Measurements from ENCODE around the gene KRTAP5-3.
"Not testable (repeated sequence)": the region's sequence is repeated elsewhere in the genome, so short reads cannot be mapped to it uniquely, and the experiment has no call there.

The KRTAP5-3 gene

DNA sequence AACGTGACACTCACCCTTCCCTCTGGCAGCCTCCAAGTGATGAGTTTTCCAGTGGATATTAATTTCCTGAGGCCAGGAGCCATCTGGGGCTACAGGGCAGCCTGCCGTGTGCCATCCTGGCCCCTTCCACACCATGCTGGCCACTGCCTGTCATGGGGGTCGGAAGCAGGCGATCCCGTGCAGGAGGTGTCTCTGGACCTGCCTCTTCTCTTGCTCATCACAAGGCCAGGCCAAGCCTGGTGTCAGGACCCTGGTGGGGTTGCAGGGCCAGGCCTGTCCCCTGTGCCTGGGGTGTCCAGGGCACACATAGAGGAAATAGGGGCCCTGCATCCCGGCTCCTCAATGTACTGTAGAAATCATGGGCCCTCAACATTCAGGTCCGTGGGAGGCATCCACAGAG, 3.6 kb downstream of the KRTAP5-3 start:
- TF ChIP-seq ZFX (IDR thresholded peaks at IDR 0.05) = no peak
- TF ChIP-seq, protein P1, sequence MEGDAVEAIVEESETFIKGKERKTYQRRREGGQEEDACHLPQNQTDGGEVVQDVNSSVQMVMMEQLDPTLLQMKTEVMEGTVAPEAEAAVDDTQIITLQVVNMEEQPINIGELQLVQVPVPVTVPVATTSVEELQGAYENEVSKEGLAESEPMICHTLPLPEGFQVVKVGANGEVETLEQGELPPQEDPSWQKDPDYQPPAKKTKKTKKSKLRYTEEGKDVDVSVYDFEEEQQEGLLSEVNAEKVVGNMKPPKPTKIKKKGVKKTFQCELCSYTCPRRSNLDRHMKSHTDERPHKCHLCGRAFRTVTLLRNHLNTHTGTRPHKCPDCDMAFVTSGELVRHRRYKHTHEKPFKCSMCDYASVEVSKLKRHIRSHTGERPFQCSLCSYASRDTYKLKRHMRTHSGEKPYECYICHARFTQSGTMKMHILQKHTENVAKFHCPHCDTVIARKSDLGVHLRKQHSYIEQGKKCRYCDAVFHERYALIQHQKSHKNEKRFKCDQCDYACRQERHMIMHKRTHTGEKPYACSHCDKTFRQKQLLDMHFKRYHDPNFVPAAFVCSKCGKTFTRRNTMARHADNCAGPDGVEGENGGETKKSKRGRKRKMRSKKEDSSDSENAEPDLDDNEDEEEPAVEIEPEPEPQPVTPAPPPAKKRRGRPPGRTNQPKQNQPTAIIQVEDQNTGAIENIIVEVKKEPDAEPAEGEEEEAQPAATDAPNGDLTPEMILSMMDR (conservative IDR thresholded peaks at IDR 0.05) = no peak
- H3K27ac ChIP-seq = no peak overlapping the region

DNA sequence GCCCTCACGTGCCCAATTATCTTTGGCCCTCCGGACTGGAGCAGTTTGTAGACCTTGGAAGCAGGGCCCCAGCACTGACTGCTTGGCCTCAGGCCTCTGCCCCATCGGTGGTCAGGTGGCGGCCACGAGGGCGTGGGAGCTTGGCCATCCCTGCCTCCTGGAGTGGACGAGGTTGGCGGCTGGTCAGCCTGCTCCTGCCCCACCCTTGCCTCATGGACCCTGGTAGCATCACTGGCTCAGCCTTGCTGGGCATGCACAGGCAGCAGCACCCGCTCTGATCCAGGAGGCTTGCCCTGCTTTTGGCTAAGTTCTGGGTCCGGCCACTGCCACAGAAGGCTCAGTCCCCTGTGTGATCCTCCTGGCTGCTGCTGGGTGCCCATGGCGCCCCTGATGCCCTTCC, 4.1 kb downstream of the KRTAP5-3 start:
- H3K27ac ChIP-seq = no peak overlapping the region
- TF ChIP-seq, protein P1 (conservative IDR thresholded peaks at IDR 0.05) = no peak
- no peak for TF ChIP-seq ZFX (IDR thresholded peaks at IDR 0.05)

DNA sequence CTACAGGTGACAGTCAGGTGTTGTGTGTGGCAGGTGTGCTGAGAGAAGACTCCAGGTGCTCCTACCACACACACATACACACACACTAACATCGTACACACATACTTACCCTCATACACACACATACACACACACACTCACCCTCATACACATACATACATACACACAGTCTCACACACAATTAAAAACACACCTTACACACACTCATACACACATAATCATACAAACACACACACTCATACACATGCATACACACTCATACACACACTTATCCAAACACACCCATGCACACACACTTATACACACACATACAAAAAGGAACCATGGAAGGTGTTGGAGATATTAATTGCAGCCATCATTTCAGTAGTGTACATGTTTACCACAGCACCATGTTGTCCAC, 4.6 kb downstream of the KRTAP5-3 start:
- no peak overlapping the region for H3K27ac ChIP-seq
- TF ChIP-seq, protein P1 (conservative IDR thresholded peaks at IDR 0.05) = no peak
- no peak for TF ChIP-seq ZFX (IDR thresholded peaks at IDR 0.05)

DNA sequence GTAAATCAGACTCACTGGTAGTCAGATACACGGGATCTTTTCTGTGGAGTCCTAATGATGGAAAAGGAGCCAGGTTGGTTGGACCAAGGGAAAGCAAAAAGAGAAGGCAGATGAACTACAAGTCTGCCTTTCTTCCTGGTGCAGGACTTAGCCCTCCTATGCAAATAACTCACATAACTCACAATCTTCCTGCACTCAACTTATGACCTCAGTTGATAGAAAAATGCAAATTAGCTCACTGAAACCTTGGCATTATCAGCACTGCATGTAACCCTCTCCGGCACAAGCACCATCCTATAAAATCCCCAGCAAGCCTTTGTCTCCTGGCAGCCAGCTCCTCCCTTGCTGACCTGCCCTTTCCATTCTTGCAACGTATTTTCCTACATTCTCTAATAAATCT, 6.6 kb downstream of the KRTAP5-3 start:
- not testable (repeated sequence) for H3K27ac ChIP-seq

DNA sequence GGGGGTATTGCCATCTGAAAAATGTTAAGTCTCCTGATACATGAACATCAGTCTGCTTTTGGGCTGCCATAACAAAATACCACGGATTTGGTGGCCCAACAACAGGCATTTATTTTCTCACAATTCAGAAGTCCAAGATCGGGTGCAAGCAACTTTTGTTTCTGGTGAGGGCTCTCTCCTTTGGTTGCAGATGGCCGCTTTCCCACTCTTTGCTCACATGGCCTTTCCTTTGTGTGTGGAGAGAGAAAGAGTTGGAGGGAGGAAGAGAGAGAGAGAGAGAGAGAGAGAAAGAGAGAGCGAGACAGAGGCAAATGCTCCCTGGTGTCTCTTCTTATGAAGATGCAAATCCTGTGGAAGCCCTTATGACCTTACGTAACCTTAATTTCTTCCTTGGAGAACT, 7.6 kb downstream of the KRTAP5-3 start:
- H3K27ac ChIP-seq = no peak overlapping the region
- no peak for TF ChIP-seq ZFX (IDR thresholded peaks at IDR 0.05)
- TF ChIP-seq, protein P1 (conservative IDR thresholded peaks at IDR 0.05) = no peak

DNA sequence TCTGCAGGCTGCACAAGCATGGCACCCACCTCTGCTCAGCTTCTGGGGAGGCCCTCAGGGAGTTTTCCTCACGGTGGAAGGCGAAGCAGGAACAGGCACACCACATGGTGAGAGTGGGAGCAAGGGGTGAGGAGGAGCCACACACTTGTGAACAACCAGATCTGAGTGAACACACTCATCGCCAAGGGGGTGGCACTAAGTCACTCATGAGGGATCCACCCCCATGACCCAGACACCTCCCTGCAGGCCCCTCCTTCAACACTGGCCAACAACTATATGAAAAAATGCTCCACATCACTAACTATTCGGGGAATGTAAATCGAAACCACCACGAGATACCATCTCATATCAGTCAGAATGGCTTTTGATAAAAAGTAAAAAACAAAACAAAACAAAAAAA, 9.4 kb downstream of the KRTAP5-3 start:
- no peak overlapping the region for H3K27ac ChIP-seq
- TF ChIP-seq, protein P1 (conservative IDR thresholded peaks at IDR 0.05) = no peak
- no peak for TF ChIP-seq ZFX (IDR thresholded peaks at IDR 0.05)

DNA sequence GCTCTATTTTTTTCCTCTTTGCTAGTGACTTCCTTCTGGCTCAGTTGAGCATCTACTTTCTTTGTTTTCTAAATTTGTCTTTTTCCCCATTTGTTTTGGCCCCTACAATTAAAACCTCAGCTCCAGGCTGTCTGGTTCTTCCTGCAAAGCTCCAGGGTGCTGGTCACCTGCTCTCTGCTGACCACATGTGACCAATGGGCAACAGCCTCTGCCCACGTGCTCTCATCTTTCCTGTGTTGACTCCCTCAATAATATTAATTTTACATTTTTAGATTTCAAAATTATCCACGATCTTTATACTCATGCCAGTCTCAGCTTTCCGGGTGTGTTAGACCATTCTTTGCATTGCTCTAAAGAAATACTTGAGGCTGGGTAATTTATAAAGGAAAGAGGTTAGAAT, 9.9 kb downstream of the KRTAP5-3 start:
- not testable (repeated sequence) for H3K27ac ChIP-seq

DNA sequence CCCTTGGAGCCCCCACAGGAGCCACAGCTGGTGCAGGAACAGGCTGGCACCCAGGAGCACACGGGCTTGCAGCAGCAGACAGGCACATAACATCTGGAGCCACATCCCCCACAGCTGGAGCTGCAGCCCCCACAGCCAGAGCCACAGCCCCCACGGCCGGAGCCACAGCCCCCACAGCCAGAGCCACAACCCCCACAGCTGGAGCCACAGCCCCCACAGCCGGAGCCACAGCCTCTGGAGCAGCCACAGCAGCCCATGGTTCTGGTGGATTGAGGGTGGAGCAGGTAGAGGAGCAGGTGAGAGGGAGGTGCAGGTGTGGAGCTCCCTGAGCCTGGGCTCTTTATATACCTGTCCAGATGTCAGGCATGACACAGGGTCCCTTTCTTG, 10.3 kb downstream of the KRTAP5-3 start, which contains the start of gene KRTAP5-2:
Gene KRTAP5-2, minus strand, starts transcription at position 301 of the 387 bp plus-strand sequence. Its CDS starts 44 bp downstream, at position 257.
- TF ChIP-seq, protein P1 (conservative IDR thresholded peaks at IDR 0.05) = no peak
- no peak for TF ChIP-seq ZFX (IDR thresholded peaks at IDR 0.05)
- H3K27ac ChIP-seq = no peak within 1 kb of the TSS
